COLO829 (cell line): ENCODE measurements around the gene TNFRSF4.
"Not testable (repeated sequence)": the region's sequence is repeated elsewhere in the genome, so short reads cannot be mapped to it uniquely, and the experiment has no call there.

ENCODE experiments used
- DNase-seq: peaks from one replicate; pipeline ENCODE4 v3.0.0; 2012; ENCODE audit warnings: low spot score

Gene TNFRSF4

DNA sequence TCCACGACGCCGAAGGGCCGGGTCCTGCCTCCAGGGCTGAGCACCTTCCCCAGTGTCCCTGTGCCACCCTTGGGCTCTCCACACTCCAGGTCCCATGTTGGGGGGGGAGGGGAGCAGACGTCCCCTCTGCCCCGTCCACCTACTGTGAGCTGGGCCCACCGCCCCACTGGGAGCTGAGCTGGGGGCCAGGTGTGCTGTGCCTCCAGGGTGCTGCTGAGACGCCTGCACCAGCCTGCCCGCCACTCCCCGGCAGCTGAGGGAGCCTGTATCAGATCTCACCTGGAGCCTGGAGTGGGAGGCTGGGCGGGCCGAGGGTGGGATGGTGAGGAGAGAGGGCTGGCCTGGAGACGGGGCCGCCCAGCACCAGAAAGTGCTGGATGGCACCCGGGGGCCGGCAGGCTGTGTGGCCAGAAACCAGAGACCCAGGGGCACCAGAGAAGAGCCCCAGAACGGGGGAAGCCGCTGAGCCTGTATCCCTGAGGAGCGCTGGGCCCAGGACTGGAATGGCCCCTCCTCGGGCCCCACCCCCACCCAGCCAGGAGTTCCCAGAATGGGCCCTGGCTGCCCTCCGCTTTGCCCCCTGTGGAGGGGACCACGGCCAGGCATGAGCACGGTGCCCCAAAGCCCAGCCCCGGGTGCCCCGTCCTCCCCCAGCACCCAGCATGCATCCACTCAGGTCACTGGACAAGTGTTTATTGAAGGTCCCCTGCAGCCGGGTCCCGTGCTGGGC is 11.0 kb downstream of the TNFRSF4 start:
- no peak for DNase-seq

DNA sequence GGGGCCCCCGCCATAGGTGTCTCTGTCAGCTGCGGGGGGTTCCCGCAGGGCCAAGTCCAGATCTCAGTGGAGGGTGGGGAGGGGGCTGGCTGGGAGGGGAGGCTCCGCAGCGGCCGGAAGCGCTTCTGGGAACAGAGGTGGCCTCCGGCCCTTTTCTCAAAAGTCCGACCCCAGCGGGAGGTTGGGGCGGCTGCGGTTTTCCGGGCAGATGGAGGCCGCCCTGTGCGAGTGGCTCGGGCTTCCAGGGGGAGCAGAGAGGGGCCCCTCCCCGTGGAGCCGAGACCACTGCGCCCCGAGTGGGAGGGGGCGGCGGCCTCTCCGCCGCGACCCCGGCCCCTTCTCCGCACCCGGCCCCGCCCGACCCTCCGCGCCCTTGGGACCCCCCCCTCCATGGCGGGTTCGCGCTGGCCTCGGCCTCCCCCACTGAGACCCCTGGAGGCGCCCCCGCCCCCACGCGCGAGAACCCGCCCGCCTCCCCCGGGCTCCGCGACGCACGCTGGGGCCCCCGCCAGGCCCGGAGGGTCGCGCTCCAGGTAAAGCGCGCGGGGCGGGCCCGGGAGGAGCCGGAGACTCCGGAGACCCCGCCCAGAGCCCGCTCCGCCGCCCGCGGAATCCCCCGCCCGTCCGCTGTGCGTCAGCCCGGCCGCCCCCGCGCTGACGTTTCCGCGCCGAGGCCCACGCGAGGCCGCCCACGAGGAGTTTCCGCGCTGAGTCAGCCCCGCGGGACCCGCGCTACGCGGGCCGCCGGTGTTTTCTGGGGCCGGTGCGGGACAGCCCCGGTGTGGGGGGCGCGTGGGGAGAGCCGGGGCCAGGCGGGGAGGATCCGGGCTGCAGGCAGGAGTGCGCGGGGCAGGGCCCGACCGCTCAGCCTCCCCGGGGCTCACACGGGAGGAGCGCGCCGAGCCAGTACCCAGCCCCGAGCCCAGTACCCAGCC is 12.8 kb downstream of the TNFRSF4 start:
- DNase-seq, result peak; percentile 13

DNA sequence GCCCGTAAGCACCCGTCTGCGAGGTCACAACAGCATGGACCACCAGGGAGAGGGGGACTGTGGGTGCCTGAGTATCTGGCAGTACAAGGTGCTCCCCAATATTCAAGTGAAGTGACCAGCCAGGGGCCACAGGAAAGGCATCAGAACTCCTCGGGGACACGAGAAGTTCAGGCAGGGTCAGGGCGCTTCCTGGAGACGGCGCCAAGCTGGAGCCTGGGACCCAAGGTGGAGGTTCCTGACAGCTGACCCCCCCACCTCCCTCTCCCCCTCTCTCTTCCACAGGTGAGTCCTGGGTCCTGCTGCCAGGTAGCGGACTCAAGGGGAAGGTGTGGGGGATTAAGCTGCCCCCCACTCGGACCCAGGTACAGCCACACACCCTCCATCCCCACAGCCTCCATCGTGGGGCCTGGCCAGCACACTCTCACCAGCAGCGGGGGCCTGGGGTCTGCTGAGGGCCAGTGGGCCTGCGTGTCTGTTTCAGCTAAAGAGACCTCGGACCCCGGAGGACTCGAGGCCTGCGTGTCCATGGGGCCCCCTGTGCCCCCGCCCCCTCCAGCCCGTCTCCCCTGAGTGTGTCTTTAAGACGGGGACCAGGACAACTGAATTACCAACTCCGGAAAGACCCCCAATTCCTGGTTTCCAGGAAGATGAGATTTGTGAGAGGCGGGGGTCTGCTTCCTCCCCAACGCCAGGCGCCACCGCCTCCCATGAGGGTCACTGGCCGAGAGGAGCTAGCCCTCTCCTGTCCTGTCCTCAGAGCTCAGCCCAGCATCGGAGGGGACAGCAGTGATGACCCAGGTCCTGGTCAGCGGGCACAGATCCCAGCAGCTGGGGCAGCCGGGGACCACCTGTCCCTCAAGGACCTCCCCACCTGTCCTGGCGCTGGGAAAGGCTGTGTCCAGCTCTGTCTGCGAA is 13.7 kb downstream of the TNFRSF4 start:
- DNase-seq, result no peak

DNA sequence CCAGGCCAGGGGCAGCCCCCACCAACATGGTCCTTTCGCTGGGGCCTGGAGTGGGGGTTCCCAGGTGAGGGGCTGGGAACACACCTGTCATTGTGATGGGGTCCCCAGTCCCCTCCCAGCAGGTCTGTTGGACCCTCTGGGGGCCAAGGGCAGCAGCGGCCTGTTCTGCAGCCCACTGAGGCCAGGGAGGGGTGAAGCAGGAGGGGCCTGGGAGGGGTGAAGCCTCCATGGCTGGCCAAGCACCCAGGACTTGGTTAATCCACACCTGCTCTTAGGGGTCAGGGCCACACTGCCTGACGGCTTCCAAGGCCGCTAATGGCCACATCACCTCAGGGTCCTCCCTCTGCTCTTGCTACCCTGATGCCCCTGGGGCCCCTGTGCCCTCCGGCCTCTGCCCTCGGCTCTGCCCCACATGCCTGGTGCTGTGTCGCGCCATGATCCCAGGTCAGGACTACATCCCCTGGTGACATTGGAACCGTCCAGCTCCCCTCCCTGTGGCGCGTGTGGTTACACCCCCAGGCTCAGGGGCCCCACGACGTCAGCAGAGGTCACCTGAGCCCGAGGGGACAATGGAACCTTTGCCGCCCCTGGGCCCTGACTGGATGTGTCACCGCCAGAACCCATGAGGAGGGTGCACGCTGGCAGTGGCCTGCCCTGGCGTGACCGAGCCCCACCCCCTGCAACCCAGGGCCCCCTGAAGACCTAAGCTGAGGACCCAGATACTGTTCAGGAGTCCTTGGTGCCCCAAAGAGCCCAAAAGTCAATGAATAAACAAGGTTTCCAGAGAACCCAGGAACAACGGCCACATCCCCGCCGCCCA is 14.6 kb downstream of the TNFRSF4 start:
- no peak for DNase-seq

DNA sequence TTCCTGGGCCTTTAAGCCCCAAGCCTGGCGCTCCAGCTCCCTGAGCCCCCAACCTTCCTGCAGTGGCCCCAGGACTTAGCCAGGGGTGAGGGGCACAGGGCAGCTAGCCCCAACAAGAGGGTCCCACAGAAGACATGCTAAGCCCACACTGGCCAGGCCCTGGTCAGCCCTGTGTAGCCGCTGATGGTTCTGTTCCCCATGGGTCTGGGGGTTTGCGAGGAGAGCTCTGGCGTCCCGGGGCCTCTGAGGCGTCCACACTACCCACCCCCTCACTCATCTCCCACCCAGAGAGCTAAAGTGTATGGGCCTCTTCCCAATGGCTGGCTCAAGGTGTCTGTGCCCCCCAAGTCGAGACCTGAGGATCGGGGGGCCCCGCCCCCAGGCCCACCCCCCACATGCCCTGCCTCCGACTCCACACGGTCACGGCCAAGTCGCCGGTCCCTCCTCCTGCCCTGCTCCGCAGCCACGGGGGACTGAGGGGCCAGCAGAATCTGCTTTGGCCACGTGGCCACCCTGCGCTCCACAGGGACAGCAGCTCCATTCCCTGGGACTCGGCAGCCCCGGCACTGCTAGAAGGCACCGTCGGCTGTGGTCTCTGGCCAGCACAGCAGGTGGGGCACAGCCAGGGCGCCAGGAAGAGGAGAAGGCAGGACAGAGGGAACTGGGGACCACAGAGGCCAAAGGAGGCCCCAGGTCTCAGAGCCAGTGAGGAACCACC is 15.4 kb downstream of the TNFRSF4 start:
- no peak for DNase-seq

DNA sequence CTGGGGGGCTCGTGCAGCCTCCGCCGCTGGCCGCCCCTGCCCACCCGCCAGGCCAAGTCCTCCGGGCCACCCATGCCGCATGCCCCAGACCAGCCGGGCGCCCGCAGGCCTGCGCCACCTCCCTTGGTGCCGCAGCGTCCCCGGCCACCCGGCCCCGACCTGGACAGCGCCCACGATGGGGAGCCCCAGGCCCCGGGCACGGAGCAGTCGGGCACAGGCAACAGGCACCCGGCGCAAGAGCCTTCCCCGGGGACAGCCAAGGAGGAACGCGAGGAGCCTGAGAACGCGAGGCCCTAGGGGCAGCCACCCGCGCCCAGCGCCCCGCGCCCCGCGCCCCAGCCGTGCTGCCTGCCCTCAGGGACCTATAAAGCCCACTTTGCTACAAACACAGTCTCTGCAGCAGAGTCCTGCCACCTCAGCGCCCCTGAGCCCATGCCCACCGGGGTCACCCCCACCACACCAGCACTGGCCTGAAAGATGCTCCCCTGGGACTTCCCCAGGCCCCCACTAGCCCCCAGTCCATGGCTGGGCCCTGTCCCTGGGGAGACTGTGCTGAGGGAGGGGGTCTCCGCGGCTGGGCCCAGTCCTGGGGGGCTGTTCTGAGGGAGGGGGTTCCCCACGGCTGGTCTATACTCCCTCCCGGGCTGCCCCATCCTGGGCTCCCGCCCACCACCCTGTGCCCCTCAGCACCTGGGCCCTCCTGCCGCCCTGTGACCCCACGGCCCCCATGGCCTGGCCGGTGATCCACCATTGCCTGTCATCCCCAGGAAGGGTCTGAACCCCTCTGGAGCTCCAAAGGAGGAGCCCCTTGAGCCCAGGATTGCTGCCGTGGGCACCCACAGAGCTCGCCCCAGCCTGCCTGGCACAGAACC is 16.2 kb downstream of the TNFRSF4 start:
- no peak for DNase-seq

DNA sequence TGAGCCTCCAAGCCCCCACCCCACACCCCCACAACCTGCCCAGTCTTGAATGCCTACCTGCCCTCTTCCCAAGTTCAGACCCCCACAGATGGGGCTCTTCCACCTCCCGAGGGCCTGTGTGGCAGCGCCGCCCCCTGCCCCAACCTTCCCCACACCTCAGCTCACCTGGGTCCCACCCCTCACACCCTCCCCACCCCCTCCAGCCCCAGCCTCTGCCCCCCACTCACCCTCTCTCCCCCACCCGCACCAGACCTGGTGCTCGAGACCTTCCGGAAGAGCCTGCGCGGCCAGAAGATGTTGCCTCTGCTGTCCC is 16.8 kb downstream of the TNFRSF4 start:
- DNase-seq, result no peak

DNA sequence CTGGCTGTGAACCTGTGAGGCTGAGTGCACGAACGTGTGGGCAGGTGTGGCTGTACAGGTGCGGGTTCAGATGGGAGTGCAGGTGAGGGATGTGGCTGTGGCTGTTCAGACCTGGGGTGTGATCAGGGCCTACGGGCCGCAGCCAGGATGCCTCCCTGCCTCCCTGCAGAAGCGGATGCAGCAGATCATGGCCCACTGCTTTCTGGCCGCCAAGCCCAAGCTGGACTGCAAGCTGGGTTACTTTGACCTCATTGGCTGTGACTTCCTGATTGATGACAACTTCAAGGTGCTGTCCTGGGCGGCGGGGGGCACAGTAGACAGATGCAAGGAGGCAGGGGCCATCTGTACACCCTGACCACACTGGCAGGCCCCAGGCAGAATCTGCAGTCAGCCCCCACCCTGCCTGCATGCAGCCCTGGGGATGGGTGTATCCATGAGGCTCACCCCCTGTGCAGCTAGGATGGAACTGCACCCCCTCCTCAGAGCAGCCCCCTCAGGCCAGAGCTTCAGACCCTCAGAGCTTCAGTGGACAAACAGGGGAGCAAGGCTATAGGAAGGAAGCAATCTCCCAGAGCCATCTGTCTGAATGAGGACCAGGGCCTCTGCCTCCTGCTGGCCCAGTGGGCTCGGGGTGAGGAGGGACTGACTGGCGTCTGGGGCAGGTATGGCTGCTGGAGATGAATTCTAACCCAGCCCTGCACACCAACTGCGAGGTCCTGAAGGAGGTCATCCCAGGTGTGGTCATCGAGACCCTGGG is 17.3 kb downstream of the TNFRSF4 start:
- no peak for DNase-seq

DNA sequence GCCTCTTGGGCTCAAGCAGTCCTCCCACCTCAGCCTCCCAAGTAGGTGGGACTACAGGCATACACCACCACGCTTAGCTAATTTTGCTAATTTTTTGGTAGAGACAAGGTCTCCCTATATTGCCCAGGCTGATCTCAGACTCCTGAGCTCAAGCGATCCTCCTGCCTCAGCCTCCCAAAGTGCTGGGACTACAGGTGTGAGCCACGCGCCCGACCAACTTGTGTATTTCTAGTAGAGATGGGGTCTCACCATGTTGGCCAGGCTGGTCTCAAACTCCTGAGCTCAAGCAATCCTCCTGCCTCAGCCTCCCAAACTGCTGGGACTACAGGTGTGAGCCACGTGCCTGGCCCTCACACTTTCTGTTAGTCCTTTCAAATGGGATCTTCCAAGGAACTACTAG is 18.2 kb downstream of the TNFRSF4 start:
- not testable (repeated sequence) for DNase-seq

DNA sequence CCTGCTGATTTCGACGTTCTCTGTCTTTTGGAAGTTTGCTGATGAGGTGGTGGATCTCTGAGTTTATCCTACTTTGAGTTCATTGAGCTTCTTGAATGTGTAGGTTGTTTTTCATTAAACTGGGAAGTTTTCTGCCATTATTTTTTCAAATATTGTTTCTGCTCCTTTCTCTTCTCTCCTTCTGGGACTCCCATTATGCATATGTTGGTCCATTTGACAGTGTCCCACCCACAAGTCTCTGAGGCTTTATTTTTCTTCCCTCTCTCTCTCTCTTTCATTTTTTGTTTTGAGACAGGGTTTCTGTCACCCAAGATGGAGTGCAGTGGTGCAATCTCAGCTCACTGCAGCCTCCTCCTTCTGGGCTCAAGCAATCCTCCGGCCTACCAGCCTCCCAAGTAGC is 19.2 kb downstream of the TNFRSF4 start:
- DNase-seq, result no peak

DNA sequence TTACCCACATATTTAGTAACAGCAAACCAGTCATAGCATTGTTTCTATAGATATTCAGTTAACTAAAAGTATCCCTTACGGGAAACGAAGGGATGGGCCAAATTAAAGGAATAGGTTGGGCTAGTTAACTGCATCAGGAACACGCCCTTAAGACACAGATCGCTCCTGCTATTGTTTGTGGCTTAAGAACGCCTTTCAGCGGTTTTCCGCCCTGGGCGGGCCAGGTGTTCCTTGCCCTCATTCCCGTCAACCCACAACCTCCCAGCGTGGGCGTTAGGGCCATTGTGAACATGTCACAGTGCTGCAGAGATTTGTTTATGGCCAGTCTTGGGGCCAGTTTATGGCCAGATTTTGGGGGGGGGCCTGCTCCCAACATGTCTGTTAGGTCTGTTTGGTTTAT is 22.2 kb downstream of the TNFRSF4 start:
- DNase-seq, result no peak

DNA sequence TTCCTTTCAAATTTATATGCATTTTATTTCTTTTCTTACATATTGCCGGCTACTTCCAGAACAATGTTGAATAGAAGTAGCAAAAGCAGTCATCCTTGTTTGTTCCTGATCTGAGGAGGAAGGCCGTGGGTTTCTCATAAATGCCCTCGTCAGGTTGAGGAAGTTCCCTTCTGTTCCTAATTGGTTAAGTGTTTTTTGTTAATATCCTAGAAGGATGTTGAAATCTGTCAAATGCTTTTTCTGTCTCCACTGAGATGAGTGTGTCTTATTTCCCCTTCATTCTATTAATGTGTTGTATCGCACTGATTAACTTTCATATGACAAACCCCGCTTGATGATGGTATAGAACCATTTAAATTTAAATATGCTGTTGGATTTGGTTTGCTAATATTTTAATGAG is 24.8 kb downstream of the TNFRSF4 start:
- no peak for DNase-seq

DNA sequence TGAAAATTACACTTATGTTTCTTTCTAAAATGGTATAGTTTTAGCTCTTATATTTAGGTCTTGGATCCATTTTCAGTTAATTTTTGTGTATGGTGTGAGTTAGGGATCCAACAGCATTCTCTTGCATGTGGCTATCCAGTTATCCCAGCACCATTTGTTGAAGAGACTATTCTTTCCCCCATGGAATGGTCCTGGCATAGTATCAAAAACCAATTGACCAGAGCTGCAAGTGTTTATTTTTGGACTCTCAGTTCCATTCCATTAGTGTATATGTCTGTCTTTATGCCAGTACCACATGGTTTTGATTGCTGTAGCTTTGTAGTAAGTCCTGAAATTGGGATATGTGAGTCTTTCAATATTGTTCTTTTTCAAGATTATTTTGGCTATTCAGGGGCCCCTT is 26.0 kb downstream of the TNFRSF4 start:
- DNase-seq, result no peak

DNA sequence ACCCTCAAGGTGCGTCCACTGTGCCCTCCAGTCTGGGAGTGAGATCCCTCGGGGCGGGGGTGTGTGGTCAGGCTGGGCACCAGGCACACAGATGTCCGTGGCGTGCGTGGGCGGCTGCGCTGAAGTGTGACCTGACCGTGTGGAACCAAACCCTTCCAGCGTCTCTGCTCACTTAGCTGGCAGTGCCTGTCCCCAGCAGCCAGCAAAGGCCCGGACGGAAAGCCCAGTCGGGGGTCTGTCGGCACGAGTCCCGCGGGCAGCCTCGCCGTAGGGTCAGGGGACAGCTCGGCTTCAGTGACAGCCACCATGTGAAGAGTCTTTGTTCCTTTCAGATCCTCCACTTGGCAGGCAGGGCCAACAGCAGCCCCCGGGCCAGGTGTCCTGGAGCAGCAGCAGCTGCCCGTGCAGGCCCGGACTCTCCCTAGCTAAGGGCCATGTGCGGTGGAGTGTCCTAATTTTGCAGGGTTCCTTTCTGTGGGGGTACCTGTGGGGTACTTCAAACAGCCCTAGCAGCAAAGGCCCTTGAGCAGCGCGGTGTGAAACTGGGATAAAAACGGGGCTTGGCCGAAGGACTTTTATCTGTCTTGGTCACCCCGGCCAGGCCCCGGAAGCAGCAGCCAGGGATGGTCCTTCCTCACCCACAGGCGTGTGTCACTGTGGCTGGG is 28.7 kb downstream of the TNFRSF4 start:
- DNase-seq, result no peak

DNA sequence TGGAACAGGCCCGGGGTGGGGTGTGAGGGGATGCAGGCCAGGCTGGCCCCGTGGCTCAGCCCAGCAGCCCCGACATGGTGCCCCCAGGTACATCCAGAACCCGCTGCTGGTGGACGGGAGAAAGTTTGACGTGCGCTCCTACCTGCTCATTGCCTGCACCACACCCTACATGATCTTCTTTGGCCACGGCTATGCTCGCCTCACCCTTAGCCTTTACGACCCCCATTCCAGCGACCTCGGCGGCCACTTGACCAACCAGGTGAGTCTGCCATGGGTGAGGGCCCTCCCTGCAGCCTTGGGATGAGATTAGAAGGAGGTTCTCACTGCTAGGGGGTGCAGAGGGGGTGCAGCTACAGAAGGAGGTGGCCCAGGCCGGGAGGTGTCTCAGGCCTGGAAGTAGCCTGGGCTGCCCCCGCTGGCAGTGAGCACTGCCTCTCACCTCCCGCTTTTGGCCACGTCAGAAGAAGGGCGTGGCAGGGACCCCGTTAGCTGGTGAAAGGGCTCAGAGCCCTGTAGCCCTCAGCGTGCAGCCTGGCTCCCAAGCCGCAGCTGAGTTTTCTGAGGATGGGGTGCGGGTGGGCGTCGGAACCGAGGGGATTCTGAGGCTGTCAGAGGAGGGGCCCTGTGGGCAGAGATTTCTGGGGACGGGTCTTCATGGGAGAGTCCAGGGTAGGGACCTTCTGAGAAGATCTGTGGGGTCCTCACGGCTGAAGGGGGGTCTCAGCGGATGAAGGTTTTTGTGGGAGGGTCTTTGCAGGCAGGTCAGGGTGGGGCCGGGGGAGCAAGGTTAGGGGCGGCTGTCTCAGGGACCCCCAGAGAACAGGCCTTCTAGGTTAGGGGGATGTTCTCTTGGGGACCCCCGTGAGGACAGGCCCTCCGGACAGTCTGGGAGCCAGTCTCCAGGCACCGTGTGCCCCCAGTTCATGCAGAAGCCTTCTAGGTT is 29.8 kb downstream of the TNFRSF4 start:
- no peak for DNase-seq

DNA sequence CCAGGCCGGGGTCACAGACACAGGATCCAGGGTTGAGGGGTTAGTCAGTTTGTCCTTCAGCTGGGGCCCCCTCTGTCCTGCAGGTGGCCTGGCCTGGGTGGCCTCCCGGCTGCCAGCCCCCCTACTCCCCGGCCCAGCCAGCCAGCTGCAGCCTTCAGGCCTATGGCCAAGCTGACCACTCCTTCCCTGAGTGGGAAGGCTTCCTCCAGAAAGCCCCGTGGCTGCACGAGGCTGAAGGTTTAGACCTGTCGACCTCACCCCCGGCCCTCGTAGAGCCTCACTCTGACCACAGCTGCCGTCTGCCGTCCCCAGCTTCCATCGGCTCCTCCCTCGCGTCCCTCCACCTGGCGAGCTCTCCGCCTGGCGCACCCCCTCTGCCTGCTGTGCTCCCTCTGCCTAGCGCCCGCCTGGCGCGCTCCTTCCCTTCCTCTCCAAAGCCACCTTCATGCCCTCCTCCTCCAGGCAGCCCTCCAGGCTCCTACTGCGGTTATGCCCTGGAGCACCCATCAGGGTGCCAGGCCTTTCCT is 30.7 kb downstream of the TNFRSF4 start:
- no peak for DNase-seq
